ENCODE measurements around the gene TPD52L2.
"Not testable (repeated sequence)": the region's sequence is repeated elsewhere in the genome, so short reads cannot be mapped to it uniquely, and the experiment has no call there.

Gene TPD52L2

DNA sequence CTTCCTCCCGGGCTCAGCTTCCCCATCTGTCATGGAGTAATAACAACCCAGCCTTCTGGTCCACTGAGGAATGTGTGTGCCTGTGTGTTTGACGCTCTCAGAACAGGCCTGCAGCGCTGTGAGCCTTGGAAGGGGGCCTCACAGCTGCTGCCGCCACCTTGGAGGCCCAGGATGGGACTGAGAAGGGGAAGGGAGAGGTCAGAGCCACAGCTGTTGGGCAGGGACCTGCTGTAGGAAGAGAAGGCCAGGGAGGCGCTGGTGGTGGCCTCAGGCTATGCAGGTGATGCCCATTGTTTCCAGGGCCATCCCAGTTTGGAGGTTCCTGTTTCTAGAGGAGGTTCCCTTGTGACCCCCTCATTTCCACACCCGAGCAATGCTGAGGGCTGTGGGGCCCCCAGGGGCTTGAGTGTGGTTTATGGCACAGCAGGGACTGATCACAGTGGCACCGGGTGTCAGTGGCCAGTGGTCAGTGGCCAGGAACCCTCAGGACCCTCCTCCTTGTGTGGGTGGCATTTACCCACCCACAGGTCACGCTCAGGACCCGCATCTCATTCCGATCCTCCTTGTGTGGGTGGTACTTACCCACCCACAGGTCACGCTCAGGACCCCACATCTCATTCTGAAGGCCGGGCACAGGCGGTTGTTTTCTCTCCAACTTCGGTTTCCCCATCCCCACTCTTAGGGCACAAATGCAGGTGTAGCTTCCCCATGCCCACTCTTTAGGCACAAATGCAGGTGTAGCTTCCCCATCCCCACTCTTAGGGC is 14.0 kb downstream of the TPD52L2 start:
- DNase-seq (ENCODE audit: low read depth), result no peak

DNA sequence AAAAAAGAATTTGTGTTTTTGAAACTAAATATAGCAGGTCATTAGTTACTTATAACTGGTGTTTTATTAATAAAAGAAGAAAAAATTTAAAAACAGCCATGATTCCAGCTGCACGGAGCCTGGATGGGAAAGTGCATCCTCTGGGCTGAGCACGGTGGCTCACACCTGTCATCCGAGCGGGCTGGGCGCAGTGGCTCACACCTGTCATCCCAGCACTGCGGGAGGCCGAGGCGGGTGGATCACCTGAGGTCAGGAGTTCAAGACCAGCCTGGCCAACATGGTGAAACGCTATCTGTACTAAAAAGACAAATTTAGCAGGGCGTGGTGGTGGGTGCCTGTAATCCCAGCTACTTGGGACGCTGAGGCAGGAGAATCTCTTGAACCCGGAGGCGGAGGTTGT is 15.8 kb downstream of the TPD52L2 start:
- DNase-seq (ENCODE audit: low read depth), result not testable (repeated sequence)

DNA sequence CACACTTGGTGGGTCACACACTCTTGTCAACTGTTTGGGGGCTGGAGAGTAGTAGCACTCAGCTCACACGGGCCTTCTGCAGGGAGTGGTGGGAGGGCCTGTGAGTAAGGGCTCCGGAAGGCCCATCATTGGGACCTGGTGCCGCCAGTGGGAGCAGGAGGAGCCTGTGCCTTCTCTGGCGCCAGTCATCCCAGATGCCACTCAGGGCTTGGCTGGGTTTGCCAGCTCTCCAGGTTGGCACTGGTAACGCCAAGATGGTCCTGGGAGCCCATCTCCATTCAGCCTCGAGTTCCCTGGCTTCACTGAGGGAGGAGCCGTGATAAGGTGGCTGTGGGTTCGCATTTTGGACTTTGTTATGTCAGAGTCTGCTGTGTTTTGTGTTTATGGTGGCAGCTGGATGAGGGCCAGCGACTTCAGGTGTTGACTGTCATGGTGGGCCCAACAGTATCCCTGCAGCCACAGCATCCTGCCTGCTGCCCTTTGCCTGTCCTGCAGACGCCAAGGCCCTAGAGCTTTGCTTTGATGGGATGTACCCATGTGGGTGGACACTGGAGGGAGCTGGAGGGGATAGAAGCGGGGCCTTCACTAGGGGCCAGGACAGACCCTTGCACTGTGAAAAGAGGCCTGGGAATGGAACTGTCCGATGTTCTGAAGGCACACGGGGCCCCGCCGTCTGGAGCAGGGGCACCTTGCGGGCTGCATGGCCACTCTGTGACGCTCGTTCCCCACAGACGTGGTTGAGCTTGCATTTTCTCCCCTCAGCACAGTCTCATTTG is 16.6 kb downstream of the TPD52L2 start:
- DNase-seq (ENCODE audit: low read depth), result no peak

DNA sequence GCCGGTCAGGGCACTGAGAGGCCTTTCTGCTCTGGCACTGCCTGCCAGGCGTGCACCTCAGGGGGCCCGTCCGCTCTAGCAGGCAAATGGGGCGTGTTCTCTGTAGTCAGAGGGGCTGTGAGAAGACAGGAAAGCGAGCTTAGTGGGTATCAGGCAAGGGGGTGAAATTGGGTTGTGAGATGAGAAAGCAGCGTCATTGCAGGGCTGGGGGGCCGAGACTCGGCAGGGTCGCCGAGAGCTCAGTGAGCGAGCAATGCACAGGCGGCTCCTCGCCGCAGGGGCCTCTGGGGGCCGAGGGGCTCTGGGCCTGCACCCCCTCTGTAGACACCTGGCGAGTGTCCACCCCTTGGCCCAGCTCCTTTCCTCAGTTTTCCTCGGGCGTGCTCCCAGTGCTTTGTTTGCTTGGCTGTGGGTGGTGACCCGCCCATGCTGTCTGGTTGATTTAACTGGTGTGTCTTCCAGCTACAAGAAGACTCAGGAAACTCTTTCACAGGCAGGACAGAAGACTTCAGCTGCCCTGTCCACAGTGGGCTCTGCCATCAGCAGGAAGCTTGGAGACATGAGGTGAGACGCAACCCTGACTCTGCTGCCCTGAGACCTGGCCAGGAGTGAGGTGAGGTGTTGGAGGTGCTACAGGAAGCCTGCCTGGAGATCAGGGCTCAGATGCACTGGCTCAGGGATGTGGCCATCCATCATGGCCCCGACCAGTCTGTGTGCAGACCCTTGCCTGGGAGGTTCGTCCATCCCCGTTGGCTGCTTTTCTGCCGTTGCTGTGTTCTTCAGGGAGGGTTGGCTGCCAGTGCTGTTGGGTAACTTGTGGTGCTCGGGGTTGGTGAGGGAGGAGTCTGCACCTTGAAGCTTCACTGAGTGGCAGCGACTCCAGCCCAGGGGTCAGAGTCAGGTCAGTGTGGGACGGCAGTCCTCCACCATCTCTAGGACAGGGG is 17.5 kb downstream of the TPD52L2 start:
- no peak for DNase-seq (ENCODE audit: low read depth)

DNA sequence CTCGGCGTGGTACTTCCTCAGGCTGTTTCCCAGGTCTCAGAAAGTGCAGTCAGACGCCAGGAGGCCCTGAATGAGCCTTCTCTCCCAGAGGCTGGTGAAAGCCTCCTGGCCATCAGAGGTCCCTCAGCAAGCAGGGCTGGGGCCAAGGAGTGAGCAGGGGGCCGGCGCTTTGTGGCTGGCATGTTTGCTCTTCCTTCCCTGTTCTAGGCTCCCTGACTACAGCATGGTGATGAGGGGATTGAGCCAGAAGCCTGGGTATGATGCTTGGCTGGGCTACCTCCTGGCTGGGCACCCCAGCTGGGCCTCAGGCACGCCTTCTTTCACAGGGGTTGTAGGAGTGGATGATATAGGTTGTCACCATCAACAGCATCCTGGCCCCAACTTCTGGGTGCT is 18.1 kb downstream of the TPD52L2 start:
- no peak for DNase-seq (ENCODE audit: low read depth)

DNA sequence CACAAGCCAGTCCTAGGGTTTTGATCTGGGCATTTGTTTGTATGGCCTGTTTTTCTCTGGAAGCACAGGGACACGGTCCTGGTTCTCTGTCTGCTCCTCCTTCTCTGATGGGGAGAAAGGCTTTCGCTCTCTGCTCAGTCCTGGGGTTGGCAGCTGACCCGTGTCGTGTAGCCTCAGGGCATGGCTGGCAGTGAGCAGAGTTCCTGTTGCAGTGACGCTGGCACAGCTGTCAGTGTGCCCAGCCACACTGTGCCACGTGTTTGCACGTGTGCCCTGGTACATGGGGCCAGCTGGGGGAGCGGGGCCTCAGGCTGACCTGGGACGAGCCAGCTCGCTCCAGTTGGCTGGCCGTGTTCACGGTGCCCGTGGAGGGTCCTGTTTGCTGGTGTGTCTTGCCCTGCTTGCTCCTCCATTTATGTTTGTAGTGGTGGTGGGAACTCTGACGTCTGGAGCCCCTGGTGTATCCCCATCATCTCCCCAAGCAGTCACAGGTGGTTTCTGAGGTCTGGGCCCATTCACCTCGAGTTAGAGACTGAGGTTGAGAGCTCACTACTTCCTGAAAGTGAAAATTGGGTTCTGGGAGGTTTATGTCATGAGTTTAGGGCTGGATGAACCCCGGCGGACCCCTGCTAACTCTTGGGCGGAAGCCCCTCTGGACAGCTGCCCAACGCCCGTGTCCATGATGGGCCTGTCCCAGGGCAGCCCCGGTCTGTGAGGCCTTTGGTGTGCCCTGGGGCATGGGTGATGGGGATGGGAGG is 19.6 kb downstream of the TPD52L2 start:
- no peak for DNase-seq (ENCODE audit: low read depth)

DNA sequence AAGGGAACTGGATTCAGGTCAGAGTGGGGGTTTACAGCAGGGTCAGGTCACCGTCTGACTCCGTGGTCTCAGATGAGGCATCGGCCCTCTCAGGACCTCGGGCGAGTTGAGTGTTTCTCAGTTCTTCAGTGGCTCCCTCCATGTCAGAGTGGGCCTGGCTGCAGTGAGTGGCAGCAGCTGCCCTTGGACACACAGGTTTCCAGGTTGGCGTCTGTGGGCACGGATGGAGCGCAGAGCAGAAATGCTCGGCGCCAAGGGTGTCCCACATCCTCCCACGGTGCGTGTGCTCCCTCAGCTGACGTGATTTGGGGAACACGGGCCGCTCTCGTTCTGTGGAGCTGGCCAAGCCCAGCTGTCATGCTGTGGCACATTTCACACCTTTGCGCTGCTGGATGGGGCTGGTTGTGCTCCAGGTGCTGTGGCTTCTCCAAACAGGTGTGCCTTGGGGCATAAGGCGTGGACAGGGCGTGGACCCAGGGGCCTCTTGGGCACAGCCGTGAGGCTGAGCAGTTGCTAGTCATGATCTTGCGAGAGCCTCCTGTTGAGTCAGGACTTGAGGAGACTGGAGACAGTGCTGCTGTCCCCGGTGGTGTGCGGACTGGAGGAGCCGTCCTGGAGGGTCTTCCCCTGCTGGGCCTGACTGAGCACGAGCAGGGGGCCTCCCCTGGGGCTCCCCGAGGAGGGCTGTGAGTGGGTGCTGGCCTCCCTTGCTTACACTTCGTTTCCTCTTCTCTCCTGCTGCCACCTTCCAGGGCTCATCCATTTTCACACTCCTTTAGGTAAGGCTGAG is 20.4 kb downstream of the TPD52L2 start:
- DNase-seq (ENCODE audit: low read depth), result no peak

DNA sequence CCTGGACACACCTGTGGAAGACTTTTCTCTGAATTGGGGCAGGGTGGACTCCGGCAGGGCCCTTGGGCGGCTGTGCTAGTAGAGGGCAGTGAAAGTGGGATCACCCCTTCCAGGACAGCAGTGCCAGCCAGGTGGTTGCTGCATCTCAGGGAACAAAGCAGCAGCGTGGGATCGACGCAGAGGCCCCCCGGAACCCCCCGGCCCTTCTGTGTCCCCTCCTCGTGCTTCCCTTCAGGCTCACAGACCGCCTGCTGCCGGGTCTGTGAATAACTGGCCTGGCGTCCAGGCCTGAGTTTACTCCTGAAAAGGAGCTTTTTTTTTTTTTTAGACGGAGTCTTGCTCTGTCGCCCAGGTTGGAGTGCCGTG is 21.0 kb downstream of the TPD52L2 start:
- DNase-seq (ENCODE audit: low read depth), result no peak

DNA sequence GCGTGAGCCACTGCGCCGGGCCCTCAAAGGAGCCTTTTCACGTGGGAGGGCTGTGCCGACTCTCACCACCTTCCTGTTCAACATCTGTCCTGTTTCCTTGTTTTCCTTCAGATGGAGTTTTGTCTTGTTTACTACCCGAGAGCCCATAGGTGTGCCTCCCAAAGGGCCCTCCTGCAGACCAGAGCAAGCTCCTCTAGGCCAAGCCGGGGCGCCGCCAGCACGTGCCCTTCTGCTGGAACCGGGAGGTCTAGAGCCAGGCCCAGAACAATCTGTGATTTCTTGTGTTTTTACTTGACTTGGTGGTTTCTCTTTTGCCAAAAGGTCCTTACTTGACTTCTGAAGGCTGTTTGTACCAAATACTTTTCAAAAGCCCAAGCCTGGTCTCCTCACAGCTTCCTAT is 21.9 kb downstream of the TPD52L2 start:
- DNase-seq (ENCODE audit: low read depth), result no peak

DNA sequence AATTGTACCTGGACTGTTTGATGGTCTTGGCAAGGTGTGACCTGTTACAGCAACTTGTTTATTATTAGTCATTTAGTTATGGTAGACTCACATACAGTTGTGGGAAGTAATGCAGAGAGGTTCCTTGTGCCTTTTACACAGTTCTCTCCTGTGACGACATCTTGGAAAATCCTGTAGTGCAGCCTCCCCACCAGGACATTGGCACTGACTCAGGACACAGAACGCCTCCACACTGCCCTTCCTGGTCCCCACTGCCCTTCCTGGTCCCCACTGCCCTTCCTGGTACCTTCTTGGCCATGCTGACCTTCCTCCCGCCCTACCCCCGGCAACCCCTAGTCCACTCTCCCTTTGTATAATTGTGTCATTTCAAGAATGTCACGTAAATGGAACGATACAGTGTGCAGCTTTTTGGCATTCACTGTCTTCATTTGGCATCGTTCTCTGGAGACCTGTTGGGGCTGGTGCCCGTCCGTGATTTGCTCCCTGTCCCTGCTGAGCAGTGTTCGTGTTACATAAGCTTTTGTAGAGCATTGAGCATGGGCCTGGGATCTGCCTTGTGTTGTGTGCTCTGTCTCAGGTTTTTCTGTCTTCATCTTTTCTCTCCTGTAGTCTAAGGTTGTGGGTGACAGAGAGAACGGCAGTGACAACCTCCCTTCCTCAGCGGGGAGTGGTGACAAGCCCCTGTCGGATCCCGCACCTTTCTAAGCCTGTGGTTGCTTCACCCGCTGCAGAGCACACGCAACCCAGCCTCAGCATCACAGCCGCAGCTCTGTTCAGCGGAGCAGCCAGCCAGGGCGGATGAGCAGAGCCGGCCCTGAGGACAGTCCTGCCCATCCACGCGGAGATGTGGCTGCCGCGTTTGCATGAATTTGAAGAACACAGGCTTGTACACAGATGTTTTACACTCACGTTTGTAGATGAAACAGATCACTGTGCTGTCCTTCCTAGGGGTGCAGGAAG is 24.5 kb downstream of the TPD52L2 start:
- DNase-seq (ENCODE audit: low read depth), result no peak

DNA sequence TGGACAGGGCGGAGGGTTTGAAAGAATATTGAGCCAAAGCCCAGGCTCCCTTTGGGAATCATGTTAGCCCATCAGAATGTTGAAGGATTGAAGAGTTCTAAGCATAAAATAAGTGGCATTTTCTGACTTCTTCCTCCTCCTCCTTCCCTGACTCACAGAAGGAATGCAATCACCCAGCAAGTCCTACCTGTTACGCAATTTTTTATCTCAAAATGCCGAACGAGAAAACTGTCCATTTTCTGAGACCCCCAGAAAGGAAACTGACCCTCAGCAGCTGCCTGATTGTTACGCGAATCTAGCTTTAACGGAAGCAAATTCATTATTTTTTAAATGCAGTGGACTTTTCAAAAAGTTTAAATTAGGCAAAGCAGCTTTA is 25.1 kb downstream of the TPD52L2 start:
- DNase-seq (ENCODE audit: low read depth), result no peak

DNA sequence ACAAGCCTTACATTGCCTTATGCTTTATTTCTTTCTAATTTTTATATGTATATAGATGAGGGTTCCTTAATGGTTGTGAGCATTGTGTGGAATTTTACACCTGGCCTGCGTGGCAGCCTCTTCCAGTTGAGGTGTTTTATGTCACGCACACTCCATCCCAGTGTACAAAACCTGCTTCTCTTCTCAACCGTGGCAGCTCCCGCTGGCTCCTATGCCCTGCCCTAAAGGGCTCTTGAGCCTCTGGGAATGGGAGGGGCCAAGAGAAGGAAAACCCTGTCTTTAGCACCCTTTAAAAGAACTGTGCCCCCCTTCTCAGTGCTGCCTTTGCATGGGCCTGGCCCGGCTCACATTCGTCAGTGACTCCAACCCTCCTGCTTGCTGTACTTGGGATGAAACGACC is 25.5 kb downstream of the TPD52L2 start:
- no peak for DNase-seq (ENCODE audit: low read depth)

DNA sequence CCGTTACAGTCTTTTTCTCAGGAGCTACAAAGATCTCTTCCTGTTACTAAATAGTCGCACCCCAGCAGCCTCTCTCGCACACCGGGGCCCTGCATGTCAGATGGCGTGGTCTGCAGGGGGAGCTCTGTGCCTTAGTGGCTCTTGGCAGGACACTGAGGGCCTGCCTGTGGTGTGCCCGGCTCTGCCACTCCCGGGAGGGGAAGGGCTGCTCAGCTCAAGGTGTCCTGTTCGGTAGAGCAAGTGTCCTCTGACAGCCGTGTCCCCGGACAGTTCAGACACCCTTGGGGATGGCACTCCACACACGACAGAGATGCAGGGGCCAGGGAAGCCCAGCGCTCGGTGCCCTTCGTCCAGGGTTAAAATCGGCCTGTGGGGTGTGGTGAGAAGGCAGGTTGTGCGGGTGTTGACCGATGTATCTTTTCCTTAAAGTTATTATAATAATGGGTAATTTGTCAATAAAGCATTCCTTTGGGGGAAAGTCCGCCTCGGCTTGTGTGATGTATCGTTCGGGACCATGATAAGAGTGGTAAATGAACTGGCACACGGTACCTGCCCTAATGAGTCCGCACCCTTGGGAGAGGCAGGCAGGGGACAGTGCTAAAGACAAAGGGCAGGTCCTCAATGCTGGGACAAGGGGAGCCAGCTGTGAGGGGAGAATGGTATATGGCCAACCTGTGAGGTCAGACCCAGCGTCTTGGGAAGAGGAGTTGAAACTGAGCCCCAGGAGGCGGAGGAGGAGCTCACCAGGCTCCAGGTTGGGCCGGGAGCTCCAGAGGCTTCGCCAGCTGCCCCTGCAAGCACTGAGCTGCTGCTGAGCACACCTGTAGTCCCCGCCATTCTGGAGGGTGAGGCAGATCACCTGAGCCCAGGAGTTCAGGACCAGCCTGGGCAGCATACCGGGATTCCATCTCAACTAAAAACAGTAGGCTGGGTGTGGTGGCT is 26.3 kb downstream of the TPD52L2 start:
- no peak for DNase-seq (ENCODE audit: low read depth)

DNA sequence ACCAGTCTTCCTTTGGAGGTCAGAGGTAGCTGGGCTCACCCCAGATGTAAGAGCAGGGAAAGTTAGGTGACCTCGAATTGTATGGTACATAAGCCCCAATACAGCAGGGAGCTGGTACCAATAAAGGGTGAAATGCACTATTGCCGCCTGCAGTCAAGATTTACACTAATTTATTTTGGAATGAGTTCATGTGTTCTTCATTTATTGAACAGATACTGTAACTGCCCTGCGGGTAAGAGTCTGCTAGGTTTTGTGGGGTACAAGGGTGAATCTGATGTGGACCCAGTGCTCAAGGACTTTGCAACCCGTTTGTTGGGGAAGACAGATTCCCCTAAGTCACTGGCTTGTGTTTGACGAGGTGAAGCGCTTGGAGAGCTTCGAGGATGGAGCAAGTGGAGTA is 27.3 kb downstream of the TPD52L2 start:
- no peak for DNase-seq (ENCODE audit: low read depth)

DNA sequence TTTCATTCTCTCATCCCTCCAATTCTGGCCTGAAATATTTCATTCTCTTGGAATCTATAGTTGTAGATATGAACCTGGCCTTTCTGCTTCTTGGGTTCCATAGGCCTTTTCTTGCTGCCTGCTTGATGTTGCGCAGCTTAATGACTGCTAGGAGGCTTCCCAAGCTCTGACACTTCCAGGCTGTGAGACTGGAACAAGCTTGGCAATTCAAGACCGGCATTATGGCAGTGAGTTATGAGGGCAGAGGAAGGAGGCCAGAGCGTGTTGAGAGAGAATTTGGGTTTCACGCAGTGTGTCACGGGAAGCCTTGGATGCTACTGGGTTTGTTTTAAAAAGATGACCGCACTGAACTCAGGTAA is 28.9 kb downstream of the TPD52L2 start:
- no peak for DNase-seq (ENCODE audit: low read depth)

DNA sequence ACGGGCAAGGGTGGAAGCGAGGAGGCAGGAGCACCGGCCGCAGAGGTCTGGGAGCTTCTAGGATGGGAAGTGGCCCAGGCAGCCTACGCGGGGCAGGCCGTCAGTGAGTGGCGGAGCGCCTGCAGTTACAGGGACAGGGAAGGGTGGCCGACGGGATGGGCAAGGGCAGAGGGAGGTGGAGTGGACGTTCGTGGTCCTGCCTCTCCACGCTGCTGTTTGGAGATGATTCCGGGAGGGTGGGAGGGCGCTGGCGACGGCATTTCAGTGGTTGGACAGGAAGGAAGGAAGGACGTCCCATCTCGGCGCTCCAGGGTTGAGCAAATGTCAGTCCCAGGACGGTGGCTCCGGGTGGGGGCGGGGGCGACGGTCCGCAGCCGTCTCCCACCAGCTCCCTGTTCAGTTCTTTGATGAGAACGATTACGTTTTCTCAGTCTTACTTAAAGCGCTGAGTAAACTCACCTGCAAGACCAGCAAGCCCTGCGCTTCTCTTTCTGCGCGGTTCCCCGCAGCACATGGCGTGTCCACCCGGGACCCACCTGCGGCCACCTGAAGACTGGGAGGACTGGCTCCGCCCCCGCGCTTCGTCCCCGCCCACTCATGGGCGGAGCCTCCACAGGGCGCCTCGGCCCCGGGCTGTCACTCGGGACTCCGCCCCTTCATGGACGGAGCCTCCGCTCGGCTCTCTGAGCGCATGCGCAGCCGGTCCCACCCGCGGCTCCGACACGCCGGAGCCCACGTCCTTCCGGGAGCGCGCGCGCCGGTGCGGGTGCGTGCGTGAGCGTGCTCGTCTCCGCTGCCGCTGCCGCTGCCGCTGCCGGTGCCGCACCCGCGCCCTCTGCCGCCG is 29.5 kb downstream of the TPD52L2 start, which contains the start of gene DNAJC5:
Gene DNAJC5 (plus strand): TSS at position 769 of the 844 bp plus-strand sequence. CDS start 33,220 bp downstream, outside the sequence.
- DNase-seq (ENCODE audit: low read depth), result peak; percentile 94

DNA sequence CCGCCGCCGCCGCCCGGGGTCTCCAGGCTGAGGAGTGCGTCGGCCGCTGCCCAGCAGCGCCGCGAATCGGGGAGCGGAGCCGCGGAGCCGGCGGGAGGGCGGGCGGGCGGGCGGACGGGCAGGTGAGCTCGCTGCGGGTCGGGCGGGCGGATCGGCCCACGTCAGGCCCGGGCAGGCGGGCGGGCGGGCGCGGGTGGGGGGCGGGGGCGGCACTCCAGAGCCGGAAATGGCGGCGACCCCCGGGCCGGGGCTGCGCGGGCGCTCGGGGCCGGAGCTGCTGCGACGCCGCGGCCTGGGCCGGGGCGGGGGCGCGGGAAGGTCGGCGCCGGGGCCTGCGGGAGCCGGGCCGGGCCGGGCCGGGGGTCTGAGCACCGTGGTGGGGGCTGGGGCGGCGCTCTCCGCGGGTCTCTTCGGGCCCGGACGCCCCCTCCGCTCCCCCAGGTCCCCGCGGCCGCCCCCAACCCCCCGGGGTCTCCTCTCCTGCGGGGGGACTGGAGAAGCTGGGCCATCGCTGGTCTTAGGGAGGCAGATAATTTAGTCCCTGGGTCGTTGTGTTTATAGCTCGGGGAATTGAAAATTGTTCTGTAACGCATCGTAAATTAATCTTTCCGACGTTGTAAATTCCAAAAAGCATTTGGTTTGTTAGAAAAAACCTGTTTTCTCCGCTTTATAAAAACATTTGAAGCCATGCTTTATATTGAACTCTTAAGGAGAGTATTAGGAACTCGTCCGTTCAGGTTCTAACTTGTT is 30.3 kb downstream of the TPD52L2 start:
- DNase-seq (ENCODE audit: low read depth), result no peak

Measured in activated T-cell treated with anti-CD3 and anti-CD28 coated beads for 1 hour (primary cell).